ENCODE measurements around the gene SCAMP2. TPM values are rescaled to one million over a fixed set of nuclear protein-coding genes. Genes with fewer than 3 reads are reported as not detected.

The SCAMP2 gene
- total RNA-seq, 1 donor from 2014 or later, result 115 TPM

GRCh38 chr15:74866090-74866489 is 7.1 kb downstream of the SCAMP2 start:
- no peaks in the 10 kb centered on the region for H3K27me3 ChIP-seq
- ATAC-seq (no peak), DNase-seq (no peak)
- H3K4me3 ChIP-seq, result no peak overlapping the region
- no peaks in the 10 kb centered on the region for H3K36me3 ChIP-seq
- no peak overlapping the region for H3K27ac ChIP-seq
- no peaks in the 10 kb centered on the region for H3K9me3 ChIP-seq
- intact Hi-C loops (cut with DNase I), result no loop called here
- no peak for TF ChIP-seq CTCF (IDR thresholded peaks at IDR 0.05)
- peaks cover 63% of the 10 kb centered on the region for H3K4me1 ChIP-seq

- ATAC-seq, result no peak
- DNase-seq, result no peak
- H3K27ac ChIP-seq, result no peak overlapping the region
- peaks cover 56% of the 10 kb centered on the region for H3K4me1 ChIP-seq
- no peak overlapping the region for H3K4me3 ChIP-seq
- no peaks in the 10 kb centered on the region for H3K27me3 ChIP-seq
- no peaks in the 10 kb centered on the region for H3K36me3 ChIP-seq
- intact Hi-C loops (cut with DNase I), result no loop called here
- TF ChIP-seq CTCF (IDR thresholded peaks at IDR 0.05), result no peak
- H3K9me3 ChIP-seq, result no peaks in the 10 kb centered on the region
Measured at GRCh38 chr15:74865316-74865715, 7.8 kb downstream of the SCAMP2 start.

GRCh38 chr15:74864296-74864695 is 8.9 kb downstream of the SCAMP2 start:
- TF ChIP-seq CTCF (IDR thresholded peaks at IDR 0.05), result no peak
- Histone ChIP-seq H3K27me3 (no peaks in the 10 kb centered on the region), H3K36me3 (no peaks in the 10 kb centered on the region), H3K27ac (no peak overlapping the region), H3K4me1 (peaks cover 53% of the 10 kb centered on the region), H3K4me3 (no peak overlapping the region), H3K9me3 (no peaks in the 10 kb centered on the region)
- ATAC-seq (no peak), DNase-seq (no peak)
- intact Hi-C loops (cut with DNase I), result no loop called here

GRCh38 chr15:74863239-74864056 is 9.7 kb downstream of the SCAMP2 start:
- peak; percentile 11 for ATAC-seq
- H3K27ac ChIP-seq, result peak overlapping the region; percentile 36

GRCh38 chr15:74858369-74858740 is 14.8 kb downstream of the SCAMP2 start:
- H3K4me1 ChIP-seq, result peaks cover 28% of the 10 kb centered on the region
- H3K9me3 ChIP-seq, result no peaks in the 10 kb centered on the region
- no peak for TF ChIP-seq CTCF (IDR thresholded peaks at IDR 0.05)
- intact Hi-C loops (cut with DNase I), result no loop called here
- ATAC-seq, result no peak
- DNase-seq, result no peak
- H3K4me3 ChIP-seq, result no peak overlapping the region
- no peak overlapping the region for H3K27ac ChIP-seq
- H3K27me3 ChIP-seq, result no peaks in the 10 kb centered on the region
- peaks cover 11% of the 10 kb centered on the region for H3K36me3 ChIP-seq

More at GRCh38 chr15:74863239-74864056, 9.7 kb downstream of the SCAMP2 start:
- no peak for DNase-seq
- H3K4me1 ChIP-seq, result peaks cover 45% of the 10 kb centered on the region
- no peaks in the 10 kb centered on the region for H3K9me3 ChIP-seq
- H3K36me3 ChIP-seq, result no peaks in the 10 kb centered on the region
- H3K4me3 ChIP-seq, result no peak overlapping the region
- TF ChIP-seq CTCF (IDR thresholded peaks at IDR 0.05), result no peak
- H3K27me3 ChIP-seq, result no peaks in the 10 kb centered on the region
- intact Hi-C loops (cut with DNase I), result no loop called here

All from upper lobe of right lung (tissue), 1 donor.